Measurements from ENCODE around the gene TOP1.

TOP1 gene

GRCh38 chr20:41038149-41038877 is 9.7 kb downstream of the TOP1 start:
- no peak for DNase-seq

- no peak for DNase-seq
Measured at GRCh38 chr20:41038878-41039404, 10.3 kb downstream of the TOP1 start.

- DNase-seq, result no peak
Measured at GRCh38 chr20:41040855-41041254, 12.2 kb downstream of the TOP1 start.

GRCh38 chr20:41041693-41042092 is 13.1 kb downstream of the TOP1 start:
- DNase-seq, result no peak

GRCh38 chr20:41044409-41045062 is 15.9 kb downstream of the TOP1 start:
- no peak for DNase-seq

GRCh38 chr20:41045671-41046070 is 17.0 kb downstream of the TOP1 start:
- DNase-seq, result no peak

- DNase-seq, result no peak
Measured at GRCh38 chr20:41046716-41047115, 18.1 kb downstream of the TOP1 start.

GRCh38 chr20:41047279-41047974 is 18.8 kb downstream of the TOP1 start:
- no peak for DNase-seq

- no peak for DNase-seq
Measured at GRCh38 chr20:41047975-41048305, 19.3 kb downstream of the TOP1 start.

GRCh38 chr20:41048461-41049301 is 20.1 kb downstream of the TOP1 start:
- no peak for DNase-seq

GRCh38 chr20:41049451-41049850 is 20.8 kb downstream of the TOP1 start:
- DNase-seq, result no peak

- DNase-seq, result no peak
Measured at GRCh38 chr20:41050361-41051008, 21.9 kb downstream of the TOP1 start.

- DNase-seq, result no peak
Measured at GRCh38 chr20:41051009-41051825, 22.6 kb downstream of the TOP1 start.

- no peak for DNase-seq
Measured at GRCh38 chr20:41052742-41053419, 24.3 kb downstream of the TOP1 start.

- DNase-seq, result no peak
Measured at GRCh38 chr20:41054070-41054846, 25.6 kb downstream of the TOP1 start.

GRCh38 chr20:41054847-41055230 is 26.2 kb downstream of the TOP1 start:
- DNase-seq, result no peak

GRCh38 chr20:41055679-41056078 is 27.1 kb downstream of the TOP1 start:
- no peak for DNase-seq

GRCh38 chr20:41057999-41058673 is 29.5 kb downstream of the TOP1 start:
- no peak for DNase-seq
